Neural cell (in vitro differentiated cells): Measurements from ENCODE around the gene HNRNPM.

ENCODE experiments used
- EP300 ChIP-seq: fragments of 450-650 bp; conservative IDR thresholded peaks from 2 replicates; pipeline ENCODE4 v1.6.1; 2014; ENCODE audit warnings: antibody characterized with exemption, mild to moderate bottlenecking, moderate library complexity; ENCODE audit not compliant: poor library complexity, severe bottlenecking
- EZH2 ChIP-seq: fragments of 200-600, 300-800 bp; shearing (Covaris generic), sonication (generic); IDR thresholded peaks from 2 replicates; pipeline ENCODE4 v1.6.1; 2014; ENCODE audit warnings: antibody characterized with exemption, low read length, borderline replicate concordance, mild to moderate bottlenecking; ENCODE audit not compliant: insufficient read depth, poor library complexity, severe bottlenecking
- POLR2AphosphoS5 ChIP-seq: IDR thresholded peaks from 2 replicates; pipeline ENCODE4 v1.6.1; 2012
- RAD21 ChIP-seq: fragments of 450-650 bp; conservative IDR thresholded peaks from 2 replicates; pipeline ENCODE4 v1.6.1; 2014; ENCODE audit warnings: antibody characterized with exemption, mild to moderate bottlenecking, moderate library complexity
- TF ChIP-seq, protein P1 (sequence below): fragments of 450-650 bp; IDR thresholded peaks from 2 replicates; pipeline ENCODE4 v1.5.1; 2014; ENCODE audit warnings: antibody characterized with exemption, mild to moderate bottlenecking, moderate library complexity; ENCODE audit not compliant: poor library complexity, severe bottlenecking

DNA sequence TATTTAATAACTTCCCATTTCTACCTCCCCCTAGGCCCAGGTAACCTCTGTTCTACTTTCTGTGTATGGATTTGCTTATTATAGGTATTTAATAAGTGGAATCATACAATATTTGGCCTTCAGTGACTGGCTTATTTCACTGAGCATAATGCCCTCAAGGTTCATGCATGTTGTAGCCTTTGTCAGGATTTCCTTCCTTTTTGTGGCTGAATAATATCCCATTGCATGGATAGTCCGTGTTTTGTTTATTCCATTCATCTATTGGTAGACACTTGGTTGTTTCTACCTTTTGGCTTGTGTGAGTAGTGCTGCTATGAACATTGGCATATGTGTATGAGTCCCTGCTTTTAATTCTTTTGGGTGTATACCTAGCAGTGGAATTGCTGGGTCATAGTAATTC is 9.4 kb downstream of the HNRNPM start:
- TF ChIP-seq, protein P1, sequence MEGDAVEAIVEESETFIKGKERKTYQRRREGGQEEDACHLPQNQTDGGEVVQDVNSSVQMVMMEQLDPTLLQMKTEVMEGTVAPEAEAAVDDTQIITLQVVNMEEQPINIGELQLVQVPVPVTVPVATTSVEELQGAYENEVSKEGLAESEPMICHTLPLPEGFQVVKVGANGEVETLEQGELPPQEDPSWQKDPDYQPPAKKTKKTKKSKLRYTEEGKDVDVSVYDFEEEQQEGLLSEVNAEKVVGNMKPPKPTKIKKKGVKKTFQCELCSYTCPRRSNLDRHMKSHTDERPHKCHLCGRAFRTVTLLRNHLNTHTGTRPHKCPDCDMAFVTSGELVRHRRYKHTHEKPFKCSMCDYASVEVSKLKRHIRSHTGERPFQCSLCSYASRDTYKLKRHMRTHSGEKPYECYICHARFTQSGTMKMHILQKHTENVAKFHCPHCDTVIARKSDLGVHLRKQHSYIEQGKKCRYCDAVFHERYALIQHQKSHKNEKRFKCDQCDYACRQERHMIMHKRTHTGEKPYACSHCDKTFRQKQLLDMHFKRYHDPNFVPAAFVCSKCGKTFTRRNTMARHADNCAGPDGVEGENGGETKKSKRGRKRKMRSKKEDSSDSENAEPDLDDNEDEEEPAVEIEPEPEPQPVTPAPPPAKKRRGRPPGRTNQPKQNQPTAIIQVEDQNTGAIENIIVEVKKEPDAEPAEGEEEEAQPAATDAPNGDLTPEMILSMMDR = no peak
- TF ChIP-seq EZH2 (no peak), EP300 (no peak), RAD21 (no peak), POLR2AphosphoS5 (no peak)
